ENCODE measurements around the gene CHPF2. TPM values are rescaled to one million over a fixed set of nuclear protein-coding genes. Genes with fewer than 3 reads are reported as not detected.

Gene CHPF2
- polyA plus RNA-seq, 3 donors, result 9.9 to 19.1 (median 10.9) TPM

DNA sequence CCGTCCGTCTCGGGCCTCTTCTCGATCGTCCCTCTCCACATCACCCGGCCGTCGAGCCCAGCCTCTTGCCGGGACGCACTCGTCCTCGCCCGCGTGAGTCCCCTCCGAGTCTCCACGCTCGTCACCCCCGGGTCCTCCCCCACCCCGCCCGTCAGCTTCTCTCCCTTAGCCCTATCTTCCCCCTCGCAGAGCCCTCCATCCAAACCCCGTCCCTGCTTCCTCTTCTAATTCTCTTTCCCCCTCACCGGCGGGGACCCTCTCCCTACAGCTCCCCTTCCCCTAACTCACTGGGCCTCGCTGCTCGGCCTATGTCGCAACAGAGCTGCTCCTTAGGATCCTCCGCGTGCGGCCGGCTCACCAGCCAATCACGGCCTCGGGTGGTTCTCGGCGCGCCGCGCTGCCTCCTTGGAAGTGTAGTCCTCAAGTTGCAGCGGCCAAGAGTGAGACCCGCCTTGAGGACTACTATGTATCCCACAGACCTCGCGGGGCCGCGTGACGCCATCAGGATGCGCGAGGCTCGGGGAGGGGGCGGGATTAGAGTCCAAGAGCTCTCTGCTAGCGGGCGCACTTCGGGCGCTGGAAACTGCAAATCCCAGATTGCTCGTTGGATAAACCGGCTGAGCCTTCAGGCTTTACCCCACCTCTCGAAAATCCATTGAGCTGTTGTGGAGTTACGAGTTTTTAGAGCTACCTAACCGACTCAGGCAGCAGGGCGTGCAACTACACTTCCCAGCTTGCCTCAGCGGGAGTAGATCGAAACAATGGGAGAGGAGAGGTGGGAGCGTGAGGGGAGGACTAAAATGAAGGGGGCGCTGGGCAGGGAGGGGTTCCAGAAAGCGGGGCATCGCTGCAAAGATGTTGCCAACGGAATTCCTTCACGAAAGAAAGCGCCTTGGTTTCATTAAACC is 5.2 kb upstream of the CHPF2 start, which contains the start of gene ABCF2:
Gene ABCF2 (minus strand): TSS at position 331 of the 908 bp plus-strand sequence. CDS start 747 bp downstream, outside the sequence.
- 0 to 1% (median 0%) methylated on average over 68 of the region's 68 CpGs for WGBS, 3 donors
- peak within 1 kb of the TSS; percentile 18 for H3K27ac ChIP-seq (ENCODE audit: low read depth, low read length)

DNA sequence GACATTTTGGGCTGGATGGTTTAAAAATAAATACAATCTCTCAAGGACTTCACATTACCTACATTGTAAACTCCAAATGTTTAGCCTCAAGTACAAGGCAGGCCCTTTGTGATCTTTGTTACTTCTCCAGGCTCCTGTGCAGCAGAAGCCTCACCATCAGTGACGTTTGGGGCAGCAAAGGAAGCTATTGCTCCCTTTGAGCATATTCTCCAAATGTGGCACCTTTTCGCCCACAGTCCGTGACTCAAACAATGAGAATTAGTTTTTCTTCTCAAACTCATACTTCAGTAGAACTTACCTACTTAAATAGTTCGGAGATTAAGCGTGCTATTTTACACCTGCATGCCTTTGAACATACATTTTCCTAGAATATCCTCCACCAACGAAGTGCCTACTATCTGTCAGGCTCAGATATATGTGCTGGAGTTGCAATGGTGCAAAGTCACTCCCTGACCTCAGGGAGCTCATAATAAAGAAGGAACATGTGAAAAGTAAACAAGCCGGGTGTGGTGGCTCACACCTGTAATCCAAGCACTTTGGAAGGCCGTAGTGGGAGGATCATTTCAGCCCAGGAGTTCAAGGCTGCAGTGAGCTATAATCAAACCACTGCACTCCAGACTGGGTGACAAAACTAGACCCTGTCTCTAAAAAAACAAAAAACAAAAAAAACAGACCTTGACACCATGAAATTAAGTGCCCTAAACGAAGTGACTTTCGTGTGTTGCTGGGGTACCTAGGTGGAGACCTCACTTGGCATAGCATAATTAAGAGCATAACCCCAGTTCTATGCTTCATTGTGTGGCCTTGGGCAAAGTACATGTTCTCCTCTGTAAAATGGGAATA is 4.0 kb upstream of the CHPF2 start:
- WGBS, 3 donors, result 52 to 73% (median 68%) methylated on average over 10 of the region's 10 CpGs
- H3K27ac ChIP-seq (ENCODE audit: low read depth, low read length), result no peak overlapping the region

DNA sequence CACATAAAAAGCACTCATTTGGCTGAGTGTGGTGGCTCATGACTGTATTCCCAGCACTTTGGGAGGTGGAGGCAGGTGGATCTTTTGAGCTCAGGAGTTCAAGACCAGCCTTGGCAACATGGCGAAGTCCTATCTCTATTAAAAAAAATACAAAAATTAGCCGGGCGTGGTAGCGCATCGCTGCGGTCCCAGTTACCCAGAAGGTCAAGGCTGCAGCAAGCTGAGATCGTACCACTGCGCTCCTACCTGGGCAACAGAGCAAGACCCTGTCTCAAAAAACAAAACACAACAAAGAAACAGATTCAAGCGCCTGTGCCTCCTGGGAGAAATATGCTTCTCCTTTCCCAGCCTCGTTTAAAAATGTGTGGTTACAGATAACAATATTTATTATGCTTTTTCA is 3.0 kb upstream of the CHPF2 start:
- no peak overlapping the region for H3K27ac ChIP-seq (ENCODE audit: low read depth, low read length)
- 89 to 90% (median 89%) methylated on average over 10 of the region's 10 CpGs for WGBS, 3 donors

DNA sequence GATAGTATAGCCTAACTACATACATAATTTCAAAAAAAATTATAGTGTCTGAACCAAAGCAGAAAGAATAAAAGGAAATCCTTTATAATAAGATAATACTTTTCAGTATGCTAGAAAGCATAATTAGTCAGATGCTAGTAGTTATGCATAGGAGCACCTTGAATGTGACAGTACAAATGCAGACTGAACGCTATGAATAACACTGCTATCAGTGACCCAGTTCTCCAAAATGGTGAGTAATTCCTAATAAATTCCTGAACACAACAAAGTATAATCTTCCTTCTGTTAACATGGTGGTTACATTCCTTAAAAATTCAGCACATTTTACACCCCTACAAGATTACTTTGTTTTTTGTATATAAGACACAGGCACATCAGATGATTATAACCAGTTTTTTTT is 1.2 kb upstream of the CHPF2 start:
- 75 to 79% (median 78%) methylated on average over 1 of the region's 1 CpG for WGBS, 3 donors

DNA sequence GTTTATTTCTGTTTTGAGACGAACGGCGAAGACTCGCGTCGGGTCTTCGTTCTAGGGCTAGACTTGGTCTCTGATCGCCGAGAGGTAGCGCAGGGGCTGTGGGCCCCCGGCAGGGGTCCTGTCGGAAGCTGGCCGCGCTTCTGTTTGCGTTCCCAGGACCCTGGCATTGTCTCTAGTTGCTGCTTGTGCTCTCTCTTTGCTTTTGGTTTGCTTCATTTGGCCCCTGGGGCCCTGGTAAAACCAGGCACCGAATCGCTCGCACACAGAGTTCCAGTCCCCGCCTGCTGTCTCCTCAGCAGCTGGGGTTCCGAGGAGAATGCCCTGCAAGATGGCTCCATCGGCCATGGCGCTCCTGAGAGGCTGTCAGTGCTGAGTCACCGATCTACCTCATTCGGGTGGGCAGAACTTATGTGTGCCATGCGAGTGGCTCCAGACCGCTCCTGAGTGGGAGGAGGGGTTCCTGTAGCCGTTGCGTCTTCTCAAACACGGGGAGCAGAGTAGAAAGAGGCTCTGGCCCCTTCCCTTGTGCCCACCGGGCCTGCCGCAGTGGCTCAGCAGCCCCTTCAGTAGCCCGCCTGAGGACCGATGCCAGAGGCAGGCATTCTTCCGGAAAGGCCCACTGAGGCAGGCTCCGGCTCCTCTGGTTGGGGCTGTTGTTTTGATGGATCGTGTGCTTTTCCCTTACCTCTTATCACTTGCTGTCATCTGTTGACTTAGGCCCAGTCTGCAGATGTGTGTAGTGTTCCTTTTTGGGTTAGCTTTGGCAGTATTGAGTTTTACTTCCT is 826 bp downstream of the CHPF2 start:
- H3K27ac ChIP-seq (ENCODE audit: low read depth, low read length), result no peak overlapping the region
- WGBS, 3 donors, result 5 to 8% (median 7%) methylated on average over 36 of the region's 36 CpGs

More for the DNA sequence above, 1.2 kb upstream of the CHPF2 start:
- H3K27ac ChIP-seq (ENCODE audit: low read depth, low read length), result no peak overlapping the region

DNA sequence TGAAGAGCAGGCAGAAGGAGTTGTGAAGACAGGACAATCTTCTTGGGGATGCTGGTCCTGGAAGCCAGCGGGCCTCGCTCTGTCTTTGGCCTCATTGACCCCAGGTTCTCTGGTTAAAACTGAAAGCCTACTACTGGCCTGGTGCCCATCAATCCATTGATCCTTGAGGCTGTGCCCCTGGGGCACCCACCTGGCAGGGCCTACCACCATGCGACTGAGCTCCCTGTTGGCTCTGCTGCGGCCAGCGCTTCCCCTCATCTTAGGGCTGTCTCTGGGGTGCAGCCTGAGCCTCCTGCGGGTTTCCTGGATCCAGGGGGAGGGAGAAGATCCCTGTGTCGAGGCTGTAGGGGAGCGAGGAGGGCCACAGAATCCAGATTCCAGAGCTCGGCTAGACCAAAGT is 1.5 kb downstream of the CHPF2 start:
- no peak overlapping the region for H3K27ac ChIP-seq (ENCODE audit: low read depth, low read length)
- 67 to 76% (median 71%) methylated on average over 9 of the region's 9 CpGs for WGBS, 3 donors

DNA sequence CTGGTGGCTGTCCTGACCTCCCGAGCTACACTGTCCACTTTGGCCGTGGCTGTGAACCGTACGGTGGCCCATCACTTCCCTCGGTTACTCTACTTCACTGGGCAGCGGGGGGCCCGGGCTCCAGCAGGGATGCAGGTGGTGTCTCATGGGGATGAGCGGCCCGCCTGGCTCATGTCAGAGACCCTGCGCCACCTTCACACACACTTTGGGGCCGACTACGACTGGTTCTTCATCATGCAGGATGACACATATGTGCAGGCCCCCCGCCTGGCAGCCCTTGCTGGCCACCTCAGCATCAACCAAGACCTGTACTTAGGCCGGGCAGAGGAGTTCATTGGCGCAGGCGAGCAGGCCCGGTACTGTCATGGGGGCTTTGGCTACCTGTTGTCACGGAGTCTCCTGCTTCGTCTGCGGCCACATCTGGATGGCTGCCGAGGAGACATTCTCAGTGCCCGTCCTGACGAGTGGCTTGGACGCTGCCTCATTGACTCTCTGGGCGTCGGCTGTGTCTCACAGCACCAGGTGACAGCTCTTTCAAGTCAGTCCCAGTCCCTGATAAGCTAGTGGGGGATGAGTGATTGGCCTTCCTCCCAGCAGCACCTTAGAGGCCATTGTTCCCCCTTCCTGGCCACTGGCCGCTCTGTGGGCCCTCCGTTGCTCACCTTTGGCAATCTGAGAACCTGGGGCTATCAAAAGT is 3.0 kb downstream of the CHPF2 start:
- 83 to 93% (median 89%) methylated on average over 28 of the region's 28 CpGs for WGBS, 3 donors
- H3K27ac ChIP-seq (ENCODE audit: low read depth, low read length), result no peak overlapping the region

DNA sequence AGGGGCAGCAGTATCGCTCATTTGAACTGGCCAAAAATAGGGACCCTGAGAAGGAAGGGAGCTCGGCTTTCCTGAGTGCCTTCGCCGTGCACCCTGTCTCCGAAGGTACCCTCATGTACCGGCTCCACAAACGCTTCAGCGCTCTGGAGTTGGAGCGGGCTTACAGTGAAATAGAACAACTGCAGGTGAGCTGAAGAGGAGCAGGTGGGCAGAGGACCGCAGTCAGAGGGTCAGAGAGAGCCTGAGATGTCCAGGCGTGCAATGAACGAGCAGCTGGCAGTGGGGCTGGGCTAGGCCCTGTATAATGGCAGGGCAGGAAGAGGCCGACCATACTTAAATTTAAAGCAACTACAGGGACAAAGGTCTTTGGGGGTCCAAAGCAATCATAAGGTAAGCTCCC is 4.1 kb downstream of the CHPF2 start:
- no peak overlapping the region for H3K27ac ChIP-seq (ENCODE audit: low read depth, low read length)
- 84 to 93% (median 87%) methylated on average over 13 of the region's 13 CpGs for WGBS, 3 donors

DNA sequence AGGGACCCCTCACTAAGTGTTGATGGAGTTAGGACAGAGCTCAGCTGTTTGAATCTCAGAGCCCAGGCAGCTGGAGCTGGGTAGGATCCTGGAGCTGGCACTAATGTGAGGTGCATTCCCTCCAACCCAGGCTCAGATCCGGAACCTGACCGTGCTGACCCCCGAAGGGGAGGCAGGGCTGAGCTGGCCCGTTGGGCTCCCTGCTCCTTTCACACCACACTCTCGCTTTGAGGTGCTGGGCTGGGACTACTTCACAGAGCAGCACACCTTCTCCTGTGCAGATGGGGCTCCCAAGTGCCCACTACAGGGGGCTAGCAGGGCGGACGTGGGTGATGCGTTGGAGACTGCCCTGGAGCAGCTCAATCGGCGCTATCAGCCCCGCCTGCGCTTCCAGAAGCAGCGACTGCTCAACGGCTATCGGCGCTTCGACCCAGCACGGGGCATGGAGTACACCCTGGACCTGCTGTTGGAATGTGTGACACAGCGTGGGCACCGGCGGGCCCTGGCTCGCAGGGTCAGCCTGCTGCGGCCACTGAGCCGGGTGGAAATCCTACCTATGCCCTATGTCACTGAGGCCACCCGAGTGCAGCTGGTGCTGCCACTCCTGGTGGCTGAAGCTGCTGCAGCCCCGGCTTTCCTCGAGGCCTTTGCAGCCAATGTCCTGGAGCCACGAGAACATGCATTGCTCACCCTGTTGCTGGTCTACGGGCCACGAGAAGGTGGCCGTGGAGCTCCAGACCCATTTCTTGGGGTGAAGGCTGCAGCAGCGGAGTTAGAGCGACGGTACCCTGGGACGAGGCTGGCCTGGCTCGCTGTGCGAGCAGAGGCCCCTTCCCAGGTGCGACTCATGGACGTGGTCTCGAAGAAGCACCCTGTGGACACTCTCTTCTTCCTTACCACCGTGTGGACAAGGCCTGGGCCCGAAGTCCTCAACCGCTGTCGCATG is 5.2 kb downstream of the CHPF2 start:
- H3K27ac ChIP-seq (ENCODE audit: low read depth, low read length), result no peak overlapping the region
- WGBS, 3 donors, result 87 to 91% (median 87%) methylated on average over 41 to 44 of the region's 44 CpGs

DNA sequence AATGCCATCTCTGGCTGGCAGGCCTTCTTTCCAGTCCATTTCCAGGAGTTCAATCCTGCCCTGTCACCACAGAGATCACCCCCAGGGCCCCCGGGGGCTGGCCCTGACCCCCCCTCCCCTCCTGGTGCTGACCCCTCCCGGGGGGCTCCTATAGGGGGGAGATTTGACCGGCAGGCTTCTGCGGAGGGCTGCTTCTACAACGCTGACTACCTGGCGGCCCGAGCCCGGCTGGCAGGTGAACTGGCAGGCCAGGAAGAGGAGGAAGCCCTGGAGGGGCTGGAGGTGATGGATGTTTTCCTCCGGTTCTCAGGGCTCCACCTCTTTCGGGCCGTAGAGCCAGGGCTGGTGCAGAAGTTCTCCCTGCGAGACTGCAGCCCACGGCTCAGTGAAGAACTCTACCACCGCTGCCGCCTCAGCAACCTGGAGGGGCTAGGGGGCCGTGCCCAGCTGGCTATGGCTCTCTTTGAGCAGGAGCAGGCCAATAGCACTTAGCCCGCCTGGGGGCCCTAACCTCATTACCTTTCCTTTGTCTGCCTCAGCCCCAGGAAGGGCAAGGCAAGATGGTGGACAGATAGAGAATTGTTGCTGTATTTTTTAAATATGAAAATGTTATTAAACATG is 6.0 kb downstream of the CHPF2 start:
- 68 to 79% (median 78%) methylated on average over 17 of the region's 17 CpGs for WGBS, 3 donors
- no peak overlapping the region for H3K27ac ChIP-seq (ENCODE audit: low read depth, low read length)

DNA sequence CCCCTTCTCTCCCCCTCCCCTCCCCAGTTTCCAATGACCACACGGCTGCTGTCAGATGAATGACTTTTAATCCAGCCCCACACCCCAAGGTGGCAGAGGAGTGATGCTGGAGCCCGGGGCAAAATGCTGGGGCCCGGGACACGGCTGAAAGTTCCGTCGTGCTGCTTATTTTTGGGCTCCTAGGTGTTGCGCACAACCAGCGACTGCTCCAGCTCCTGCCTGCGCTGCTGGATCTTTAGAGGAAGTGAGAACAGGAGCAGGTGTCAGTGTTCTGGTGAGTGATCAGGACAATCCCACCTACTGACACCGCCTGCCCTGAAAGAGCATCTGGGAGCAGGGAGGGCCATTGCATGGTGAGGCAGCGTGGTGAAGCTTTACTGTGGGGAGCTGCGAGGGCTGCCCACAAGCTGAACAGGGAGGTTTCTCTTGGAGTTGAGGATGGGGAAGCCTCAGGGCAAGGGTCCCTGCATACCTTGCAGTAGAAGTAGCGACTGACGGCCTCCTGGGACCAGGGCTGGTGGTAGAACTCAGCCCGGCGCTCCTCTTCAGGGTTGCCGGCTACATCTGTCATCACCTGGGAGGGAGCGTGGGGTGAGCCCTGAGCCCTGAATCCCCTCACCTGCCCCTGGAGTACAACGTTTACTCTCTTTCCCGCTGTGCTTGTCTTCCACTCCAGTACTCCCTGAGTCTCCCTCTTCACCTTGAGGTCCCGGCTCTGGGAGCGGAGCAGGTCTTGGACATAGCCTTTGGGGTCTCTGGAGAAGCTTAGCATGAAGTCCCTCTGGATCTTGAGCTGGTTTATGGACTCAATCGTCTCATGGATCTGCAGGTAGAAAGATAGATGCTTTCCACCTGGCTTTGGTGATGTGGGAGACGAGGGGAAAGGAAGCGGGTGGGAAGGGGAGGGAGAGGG is 6.9 kb downstream of the CHPF2 start:
- WGBS, 3 donors, result 84 to 89% (median 88%) methylated on average over 25 of the region's 25 CpGs
- H3K27ac ChIP-seq (ENCODE audit: low read depth, low read length), result no peak overlapping the region

DNA sequence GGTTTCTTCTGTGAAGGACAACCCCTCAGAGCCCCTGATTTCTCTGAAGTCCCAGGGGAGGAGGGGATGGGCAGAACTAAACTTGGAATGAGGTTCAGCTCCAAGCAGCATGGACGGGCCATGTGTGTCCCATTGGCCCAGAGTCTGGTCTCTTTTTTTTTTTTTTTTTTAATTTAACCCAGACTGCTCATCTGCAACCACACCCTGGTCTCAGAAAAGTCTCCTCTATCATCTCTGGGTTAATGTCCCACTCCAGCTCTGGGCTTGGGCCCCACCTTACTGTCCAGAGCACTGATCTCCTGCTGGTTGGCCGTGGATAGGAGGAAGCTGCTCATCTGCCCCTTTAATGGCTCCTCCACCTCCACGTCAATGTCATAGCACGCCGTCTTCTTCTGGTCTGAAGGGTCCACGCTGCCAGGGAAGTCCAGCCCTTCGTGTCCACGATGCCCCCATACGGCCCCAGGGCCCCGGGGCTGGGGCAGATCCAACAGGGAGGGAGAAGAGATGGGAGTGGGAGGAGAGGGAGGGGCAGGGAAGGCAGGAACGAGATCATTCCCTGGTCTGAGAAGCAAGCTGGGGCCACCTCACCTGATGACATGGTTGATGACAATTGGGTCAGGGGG is 7.7 kb downstream of the CHPF2 start:
- H3K27ac ChIP-seq (ENCODE audit: low read depth, low read length), result no peak overlapping the region
- 58 to 65% (median 58%) methylated on average over 11 of the region's 11 CpGs for WGBS, 3 donors

DNA sequence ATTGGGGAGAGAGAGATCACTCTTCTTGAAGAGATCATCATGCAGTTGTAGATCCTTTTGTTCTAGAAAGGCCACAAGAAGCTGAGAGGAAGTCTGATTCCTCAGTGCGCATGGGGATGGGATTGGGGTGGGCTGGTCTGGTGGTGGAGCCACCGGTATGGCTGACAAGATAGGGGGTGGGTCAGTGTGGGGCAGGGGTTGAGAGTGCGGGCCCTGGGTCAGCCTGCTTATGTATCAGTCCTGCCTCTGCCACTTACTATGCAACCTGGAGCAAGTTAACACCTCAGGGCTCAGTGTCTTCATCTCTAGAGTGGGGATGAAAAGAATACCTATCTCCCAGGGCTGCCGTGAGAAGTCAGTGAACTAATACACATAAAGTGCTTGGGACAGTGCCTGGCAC is 8.3 kb downstream of the CHPF2 start:
- WGBS, 3 donors, result 76 to 84% (median 81%) methylated on average over 4 of the region's 4 CpGs
- H3K27ac ChIP-seq (ENCODE audit: low read depth, low read length), result no peak overlapping the region

DNA sequence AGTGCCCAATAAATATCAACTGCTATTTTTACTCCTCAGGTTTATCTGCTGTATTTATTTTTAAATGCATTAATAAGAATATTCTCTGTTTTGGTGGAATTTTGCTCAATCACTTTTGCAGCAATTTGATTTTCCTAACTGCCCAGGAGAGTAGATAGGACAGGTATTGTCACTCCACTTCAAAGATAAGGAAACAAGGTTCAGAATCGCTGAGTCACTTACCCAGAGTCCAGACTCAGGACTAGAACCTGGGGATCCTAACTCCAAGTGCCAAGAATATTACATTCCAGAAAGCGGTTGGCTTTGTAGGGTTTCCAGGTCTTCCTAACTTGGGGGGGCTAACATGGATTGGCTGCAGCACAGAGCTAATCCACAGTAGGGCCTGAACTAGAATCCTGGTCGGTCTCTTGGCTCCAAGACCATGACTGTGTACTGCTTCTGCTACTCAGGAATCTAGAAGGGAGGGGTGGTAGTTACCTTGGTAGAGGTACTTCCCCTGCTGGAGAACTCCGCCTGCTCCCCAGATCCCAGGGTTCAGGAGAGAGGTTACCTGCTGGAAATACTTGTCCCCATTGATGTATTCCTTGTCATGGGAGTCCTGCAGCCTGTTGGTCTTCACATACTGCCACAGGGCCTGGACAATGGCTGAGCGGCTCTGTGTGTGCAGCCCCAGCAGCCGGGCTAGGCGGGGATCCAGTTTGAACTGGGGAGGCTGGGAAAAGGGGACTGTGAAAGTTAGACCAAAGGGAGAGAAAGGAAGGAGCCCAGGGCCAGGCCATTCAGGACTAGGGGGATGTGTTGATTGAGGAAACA is 8.9 kb downstream of the CHPF2 start:
- WGBS, 3 donors, result 87 to 94% (median 93%) methylated on average over 7 of the region's 7 CpGs
- H3K27ac ChIP-seq (ENCODE audit: low read depth, low read length), result no peak overlapping the region

Data from adipose tissue (tissue), 3 donors.